Brain microvascular endothelial cell (primary cell): ENCODE measurements around the gene GDPD5.

Source experiments
- DNase-seq: peaks from one replicate; pipeline ENCODE4 v3.0.0-alpha.2; 2020
- H3K27ac ChIP-seq: fragments of 250-450 bp; sonication (Bioruptor Pico); 2 replicates; pipeline ENCODE4 v1.5.1; 2020; ENCODE audit warnings: mild to moderate bottlenecking, moderate library complexity
- H3K27me3 ChIP-seq: fragments of 250-450 bp; sonication (Bioruptor Pico); replicated peaks from 2 replicates; pipeline ENCODE4 v1.5.1; 2020; ENCODE audit warnings: mild to moderate bottlenecking
- H3K36me3 ChIP-seq: fragments of 250-450 bp; sonication (Bioruptor Pico); replicated peaks from 2 replicates; pipeline ENCODE4 v1.5.1; 2020; ENCODE audit warnings: mild to moderate bottlenecking
- H3K4me3 ChIP-seq: 2 replicates; pipeline ENCODE4 v1.5.1; 2011; ENCODE audit warnings: low read depth, mild to moderate bottlenecking, control low read depth, low read length, moderate library complexity
- in situ Hi-C: cut with HindIII; loops from 2 replicates; pipeline ENCODE4 v1.10.0; 2017; ENCODE audit warnings: low sequenced_read_pairs, low pct_ligation_motif_present
- TF ChIP-seq, protein P1 (sequence below): IDR thresholded peaks from 2 replicates; pipeline ENCODE4 v1.5.1; 2011; ENCODE audit warnings: low read depth, mild to moderate bottlenecking, moderate library complexity, low read length, control low read depth, inconsistent platforms; ENCODE audit errors: missing control alignments

GDPD5 gene

DNA sequence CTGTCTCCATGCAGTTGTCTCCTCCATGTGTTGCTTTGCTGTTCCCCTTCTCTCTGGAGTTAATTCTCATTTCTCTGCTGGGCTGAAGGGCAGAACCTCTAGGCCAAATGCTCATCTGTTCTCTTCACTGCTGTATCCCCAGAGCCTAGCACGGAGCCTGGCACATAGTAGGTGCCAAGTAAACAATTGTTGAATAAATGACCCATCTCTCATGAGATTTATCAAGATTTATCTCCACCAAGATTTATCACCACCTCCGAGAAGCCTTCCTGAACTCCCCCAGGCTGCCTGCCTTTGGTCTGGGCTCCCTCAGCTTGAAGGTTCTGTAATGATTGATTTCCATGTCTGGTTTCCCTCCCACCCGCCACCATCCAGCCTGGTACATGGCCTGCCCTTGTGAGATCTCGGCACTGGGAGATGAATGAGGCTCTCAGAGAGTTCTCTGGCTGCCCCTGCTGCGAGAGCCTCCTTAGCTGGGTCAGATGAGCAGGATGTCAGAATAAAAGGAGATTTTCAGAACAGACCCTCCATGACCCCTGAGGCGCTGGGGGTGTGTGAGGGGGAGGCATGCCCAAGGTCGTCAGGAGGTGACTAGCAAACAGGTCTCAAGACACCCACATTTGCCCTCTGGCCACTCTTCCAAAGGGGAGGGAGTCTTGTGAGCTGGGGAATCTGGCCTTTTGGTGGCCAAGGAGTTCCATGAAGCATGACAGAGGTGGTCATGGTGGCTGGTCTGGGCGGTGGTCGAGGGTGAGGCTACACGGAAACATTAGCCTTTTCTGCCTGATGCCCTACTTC, 2.4 kb upstream of the GDPD5 start:
- Histone ChIP-seq H3K36me3 (no peaks in the 10 kb centered on the region), H3K4me3 (no peak overlapping the region), H3K27me3 (peaks cover 3% of the 10 kb centered on the region), H3K27ac (no peak overlapping the region)
- no peak for DNase-seq
- TF ChIP-seq, protein P1, sequence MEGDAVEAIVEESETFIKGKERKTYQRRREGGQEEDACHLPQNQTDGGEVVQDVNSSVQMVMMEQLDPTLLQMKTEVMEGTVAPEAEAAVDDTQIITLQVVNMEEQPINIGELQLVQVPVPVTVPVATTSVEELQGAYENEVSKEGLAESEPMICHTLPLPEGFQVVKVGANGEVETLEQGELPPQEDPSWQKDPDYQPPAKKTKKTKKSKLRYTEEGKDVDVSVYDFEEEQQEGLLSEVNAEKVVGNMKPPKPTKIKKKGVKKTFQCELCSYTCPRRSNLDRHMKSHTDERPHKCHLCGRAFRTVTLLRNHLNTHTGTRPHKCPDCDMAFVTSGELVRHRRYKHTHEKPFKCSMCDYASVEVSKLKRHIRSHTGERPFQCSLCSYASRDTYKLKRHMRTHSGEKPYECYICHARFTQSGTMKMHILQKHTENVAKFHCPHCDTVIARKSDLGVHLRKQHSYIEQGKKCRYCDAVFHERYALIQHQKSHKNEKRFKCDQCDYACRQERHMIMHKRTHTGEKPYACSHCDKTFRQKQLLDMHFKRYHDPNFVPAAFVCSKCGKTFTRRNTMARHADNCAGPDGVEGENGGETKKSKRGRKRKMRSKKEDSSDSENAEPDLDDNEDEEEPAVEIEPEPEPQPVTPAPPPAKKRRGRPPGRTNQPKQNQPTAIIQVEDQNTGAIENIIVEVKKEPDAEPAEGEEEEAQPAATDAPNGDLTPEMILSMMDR, result no peak
- in situ Hi-C loops, result no loop called here

DNA sequence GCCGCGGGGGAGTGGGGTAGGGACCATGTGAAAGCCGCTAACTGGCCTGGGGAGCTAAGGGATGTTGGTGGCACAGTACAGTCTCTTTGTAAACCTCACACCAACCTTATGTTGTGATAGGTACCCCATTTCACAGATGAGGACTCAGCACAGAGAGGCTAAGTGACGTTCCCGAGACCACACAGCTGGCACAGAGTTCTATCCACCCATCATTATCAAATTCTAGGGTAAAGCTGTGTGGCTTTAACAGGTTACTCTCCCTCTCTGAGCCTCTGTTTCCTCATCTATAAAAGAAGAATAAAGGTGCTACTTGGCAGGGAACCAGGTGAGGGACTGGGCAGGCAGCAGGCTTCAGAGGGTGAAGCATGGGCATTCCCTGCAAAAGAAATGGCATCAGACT, 1.4 kb upstream of the GDPD5 start:
- in situ Hi-C loops, result no loop called here
- Histone ChIP-seq H3K36me3 (no peaks in the 10 kb centered on the region), H3K4me3 (no peak overlapping the region), H3K27ac (no peak overlapping the region), H3K27me3 (peaks cover 3% of the 10 kb centered on the region)
- DNase-seq, result no peak
- TF ChIP-seq, protein P1, result no peak

DNA sequence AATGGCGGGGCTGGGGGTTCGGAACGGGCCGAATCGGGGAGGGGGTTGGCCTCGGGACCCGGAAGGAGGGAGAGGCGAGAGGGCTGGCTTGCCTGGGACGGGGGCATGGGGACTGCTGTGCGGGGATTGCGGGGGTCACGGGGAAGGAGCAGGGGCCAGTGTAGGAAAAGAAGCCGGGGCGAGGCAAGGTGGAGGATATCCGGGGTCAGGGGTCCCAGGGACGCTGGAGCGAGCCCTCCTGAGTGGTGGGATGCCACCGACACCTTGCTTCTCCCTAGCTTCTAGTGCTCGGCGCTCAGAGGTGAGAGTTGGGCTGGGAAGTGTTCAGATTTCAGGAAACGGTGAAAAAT, 426 bp upstream of the GDPD5 start:
- Histone ChIP-seq H3K4me3 (peak overlapping the region; percentile 66), H3K27me3 (peaks cover 3% of the 10 kb centered on the region), H3K36me3 (no peaks in the 10 kb centered on the region), H3K27ac (no peak overlapping the region)
- in situ Hi-C loops, result no loop called here
- TF ChIP-seq, protein P1, result no peak
- no peak for DNase-seq

DNA sequence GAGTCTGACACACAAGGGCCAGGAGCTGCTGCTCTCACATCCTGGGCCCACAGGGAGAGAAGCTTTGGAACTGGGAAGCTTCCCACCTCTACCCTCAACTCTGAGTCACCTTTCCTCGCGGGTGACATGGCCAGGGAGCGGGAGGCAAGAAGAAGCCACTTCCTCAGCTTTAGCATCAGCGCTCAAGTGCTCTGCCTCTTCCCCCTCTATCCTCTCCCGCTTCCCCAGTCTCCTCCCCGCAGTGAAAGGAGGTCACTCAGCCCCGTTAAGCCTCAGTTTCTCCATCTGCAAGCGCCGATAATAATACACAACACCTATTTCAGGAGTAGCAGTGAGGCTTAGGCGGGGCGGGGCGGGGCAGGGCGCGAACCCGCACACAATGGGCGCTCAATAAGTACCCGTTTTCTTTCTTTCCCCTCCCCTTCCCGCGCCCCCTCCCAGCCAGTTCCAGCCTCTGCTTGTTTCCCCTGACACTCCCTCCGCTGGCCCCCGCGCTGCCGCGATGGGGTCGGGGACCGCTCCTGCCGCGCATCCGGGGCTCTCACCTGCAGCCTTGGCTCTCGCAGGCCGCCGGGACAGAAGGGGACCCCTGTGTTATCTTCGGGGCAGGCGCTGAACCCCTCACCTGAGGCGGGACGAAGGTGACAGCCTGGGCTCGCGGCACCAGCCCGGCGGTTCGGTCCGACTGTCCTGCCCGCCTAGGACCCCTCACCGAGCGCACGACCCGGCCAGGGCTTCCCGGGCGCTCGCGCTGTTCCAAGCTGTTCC, 892 bp downstream of the GDPD5 start:
- peaks cover 3% of the 10 kb centered on the region for H3K27me3 ChIP-seq
- peak overlapping the region; percentile 64 for H3K4me3 ChIP-seq
- TF ChIP-seq, protein P1, result no peak
- H3K36me3 ChIP-seq, result no peaks in the 10 kb centered on the region
- no peak overlapping the region for H3K27ac ChIP-seq
- no peak for DNase-seq
- in situ Hi-C loops, result no loop called here

DNA sequence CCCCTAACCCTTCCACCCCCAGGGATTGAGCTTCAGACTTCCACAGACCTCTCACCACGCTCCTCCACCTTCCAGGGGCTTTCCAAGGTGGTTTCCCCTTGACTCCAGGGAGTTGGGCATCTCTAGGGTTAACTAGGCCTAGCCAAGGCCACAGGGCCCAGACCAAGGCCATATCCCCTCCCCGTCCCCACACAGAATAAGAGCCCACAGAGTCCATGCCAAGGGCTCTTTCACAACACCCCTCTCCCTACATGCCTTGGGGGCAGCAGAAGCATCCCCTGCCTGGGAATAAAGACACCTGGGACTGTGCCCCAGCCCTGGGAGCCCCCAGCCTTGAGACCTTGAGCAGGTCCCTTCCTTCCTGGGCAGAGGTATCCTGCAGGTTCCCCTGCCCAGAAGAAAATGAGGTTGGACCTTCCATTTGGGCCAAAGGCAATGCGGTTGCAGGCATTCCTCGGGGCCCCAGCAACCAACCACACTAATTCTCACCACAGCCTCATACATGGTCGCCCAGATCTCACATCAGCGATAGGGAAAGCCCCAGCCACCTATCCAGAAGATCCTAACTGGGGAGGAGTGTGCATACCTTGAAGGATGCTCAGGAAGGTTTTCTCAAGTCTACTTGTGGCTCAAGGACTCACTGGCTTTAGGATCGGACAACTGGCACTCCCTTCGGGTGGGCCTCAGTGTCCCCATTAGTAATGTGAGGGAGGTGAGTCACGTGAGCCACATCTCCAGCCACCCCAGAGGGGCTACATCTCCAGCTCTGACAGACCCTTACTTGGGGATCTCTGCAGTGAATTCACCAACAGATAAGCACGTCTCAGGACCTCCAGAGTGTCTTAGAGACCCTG, 1.7 kb downstream of the GDPD5 start:
- Histone ChIP-seq H3K4me3 (no peak overlapping the region), H3K36me3 (no peaks in the 10 kb centered on the region), H3K27ac (no peak overlapping the region), H3K27me3 (peaks cover 3% of the 10 kb centered on the region)
- DNase-seq, result no peak
- in situ Hi-C loops, result no loop called here
- TF ChIP-seq, protein P1, result no peak
